Fibroblast of gingiva (primary cell): ENCODE data around the gene ABHD16B.

Experiments
- DNase-seq: peaks from one replicate; pipeline ENCODE4 v3.0.0-alpha.2; 2011; ENCODE audit warnings: low read depth

The ABHD16B gene

DNA sequence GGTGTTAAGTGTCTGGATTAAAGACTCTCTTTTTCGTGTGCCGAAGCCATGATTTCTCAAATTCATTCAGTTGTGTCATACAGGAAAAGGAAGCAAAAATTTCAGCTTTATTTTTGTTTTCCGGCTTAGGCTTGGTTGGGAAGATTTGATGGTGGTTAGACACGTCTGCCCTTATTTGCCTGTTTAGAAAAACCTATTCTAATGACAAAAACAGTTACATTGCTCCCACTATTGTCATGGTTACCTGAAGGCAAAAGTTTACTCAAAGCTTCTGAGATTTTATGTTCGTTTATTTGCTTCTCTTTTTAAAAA is 34.6 kb downstream of the ABHD16B start:
- no peak for DNase-seq

DNA sequence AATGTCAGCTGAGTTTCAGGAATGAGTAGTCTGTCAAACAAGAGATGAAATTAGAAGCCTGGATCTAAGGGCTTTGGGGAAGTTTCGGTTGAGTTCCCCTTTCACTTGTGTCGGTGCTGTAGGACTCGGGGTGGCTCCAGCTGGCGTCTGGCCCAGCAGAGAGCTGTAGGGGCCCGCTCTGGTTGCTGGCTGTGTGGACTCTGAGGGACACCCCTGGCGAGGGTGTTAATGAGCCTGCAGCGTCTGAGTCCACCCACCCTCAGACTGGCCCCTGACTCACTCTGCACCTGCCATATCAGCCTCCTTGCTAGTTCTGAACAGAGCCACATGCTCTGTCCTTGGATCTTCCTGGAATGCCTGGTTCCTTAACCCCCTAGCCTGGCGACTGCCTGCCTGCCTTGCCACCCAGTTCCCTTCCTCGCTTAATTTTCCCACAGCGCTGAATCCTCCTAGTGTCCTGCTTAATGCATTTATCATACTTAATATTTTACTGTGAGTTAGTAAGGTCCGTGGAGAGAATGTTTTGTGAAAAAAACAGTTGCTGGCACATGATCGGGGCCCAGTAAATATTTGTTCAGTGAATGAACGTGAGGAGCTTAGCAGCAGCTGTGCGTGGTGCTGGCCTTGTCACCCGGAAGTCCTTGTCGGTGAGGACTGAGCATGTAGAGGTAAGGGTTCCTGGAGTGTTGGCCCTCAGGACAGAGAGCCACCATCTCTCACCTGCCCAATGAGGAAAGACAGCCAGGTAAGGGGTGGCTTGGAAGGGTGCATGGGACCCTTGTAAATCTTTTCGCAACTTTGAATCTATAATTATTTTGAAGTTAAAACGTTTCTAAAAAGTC is 35.2 kb downstream of the ABHD16B start:
- no peak for DNase-seq

DNA sequence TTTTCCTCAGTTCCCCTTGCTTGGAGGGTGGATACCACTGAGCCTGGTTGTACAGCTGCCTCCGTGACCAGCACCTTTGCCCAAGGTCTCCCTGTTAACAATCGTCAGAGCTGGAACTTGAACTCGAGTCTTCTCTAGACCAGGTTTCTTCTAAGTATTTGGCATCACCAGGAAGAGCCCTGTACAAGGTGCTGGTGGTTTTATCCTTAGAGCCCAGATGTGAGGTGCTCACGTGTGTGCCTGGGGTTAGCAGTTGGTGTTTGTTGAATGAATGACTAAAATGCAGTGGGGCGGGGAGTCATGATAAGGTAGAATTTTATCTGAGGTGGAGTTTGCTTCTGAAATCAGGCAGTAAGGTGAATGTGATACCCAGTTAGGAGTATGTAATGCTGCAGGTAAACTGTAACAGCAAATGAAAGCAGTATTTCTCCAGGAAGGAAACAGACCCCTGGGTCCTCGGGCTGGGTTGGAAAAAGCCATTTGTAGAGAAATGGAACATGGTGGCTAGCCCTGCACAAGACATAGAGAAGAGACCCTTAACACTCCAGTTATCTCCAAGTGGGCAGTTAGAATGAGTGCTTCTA is 36.8 kb downstream of the ABHD16B start:
- no peak for DNase-seq

DNA sequence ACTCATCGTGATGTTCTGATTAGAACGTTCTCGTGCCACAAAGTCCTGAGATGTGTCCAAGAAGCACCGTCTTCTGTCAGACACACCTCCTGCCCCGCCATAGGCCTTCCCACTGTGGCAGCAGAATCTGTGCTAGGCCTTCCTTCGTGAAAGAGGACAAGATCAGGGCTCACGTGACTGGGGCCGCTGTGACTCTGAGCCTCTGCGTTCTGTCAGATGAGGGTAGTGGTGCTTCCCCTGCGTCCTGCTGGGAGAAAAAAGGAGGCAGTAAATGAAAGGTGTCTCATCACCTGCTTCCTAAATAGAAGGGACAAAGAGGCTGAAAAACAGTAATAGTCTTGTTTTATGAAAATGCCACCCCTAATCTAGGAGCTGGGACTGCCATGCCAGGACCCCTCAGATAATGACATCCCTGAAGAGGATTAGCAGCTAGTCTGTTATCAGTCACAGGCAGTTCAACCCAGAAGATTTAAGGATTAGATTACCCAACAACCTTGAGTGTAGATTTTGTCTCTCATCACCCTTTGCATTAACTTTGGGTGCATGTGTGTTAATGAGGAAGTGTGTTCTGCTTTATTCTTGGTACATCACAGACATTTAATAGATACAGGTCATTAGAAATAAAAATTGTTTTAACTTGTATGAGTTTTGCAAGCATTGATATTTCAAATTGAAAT is 37.7 kb downstream of the ABHD16B start:
- DNase-seq, result no peak

DNA sequence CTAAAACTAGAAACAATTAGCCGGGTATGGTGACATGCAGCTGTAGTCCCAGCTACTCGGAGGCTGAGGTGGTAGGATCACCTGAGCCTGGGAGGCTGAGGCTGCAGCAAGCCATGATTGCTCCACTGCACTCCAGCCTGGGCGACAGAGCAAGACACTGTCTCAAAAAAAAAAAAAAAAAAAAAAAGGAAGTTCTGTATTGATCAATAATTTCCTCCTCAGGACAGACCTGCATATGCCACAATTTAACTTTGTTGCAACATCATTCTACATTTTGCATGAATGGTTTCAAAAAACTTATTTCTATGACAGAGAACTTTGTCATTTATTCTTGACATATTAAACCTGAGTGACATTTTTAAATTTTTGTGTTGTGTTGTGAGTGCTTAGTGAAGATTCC is 39.1 kb downstream of the ABHD16B start:
- DNase-seq, result no peak

DNA sequence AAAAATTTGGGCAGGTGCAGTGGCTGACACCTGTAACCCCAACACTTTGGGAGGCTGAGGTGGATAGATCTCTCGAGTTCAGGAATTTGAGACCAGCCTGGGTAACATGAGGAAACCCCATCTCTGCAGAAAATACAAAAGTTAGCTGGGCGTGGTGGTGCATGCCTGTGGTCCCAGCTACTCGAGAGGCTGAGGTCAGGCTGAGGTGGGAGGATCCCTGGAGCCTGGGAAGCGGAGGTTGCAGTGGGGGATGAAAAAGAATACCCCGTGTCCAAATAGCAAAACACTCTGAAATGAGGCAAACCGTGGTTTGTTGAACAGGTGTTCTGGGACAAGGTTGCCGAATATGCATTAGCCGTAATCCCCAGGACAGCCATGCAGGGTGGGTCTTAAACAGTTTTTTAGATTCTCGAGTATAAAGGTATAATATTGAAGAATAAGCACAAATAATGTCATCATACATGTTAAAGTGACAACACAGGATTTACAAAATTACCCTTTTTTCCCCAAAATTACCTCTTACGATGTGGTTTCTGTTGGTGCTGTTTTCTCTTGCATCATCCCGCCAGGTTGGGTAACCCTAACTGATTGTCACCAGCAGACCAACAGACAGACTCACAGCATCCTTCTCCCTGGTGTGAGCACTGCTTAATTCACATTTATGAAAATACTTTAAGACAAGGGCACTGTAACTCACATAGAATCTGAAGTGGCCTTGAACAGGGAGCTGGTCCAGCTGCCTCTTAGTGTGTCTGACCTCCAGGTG is 42.7 kb downstream of the ABHD16B start:
- no peak for DNase-seq

DNA sequence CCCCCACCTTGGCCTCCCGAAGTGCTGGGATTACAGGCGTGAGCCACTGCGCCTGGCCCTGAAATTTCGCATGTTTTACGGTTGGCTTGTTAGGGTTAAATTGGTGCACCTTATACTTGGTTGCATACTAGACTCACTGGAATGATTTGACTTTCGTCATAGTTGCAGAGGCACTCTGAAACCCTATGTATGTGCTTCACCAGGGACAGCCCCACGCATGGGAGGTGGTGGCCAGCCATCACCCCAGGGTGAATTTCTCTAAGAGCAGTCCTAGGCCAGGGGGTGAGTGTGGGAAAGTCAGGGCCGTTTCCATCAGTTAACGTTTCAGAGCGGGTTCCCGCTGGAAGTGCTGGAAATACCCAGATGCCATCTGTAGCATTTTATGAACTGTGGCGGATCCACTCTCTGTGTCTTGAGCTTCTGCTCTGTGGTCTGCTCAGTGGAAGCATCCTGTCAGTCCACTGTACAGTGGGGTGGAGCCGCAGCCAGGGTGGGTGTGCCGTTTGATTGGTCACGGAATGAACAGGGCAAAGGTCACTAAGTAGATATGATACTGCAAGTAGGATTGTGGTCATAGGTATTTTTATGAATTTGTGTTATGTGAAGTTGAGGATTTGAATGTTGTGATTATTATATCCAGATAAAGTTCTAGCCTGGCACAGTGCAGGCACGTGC is 46.8 kb downstream of the ABHD16B start:
- no peak for DNase-seq

DNA sequence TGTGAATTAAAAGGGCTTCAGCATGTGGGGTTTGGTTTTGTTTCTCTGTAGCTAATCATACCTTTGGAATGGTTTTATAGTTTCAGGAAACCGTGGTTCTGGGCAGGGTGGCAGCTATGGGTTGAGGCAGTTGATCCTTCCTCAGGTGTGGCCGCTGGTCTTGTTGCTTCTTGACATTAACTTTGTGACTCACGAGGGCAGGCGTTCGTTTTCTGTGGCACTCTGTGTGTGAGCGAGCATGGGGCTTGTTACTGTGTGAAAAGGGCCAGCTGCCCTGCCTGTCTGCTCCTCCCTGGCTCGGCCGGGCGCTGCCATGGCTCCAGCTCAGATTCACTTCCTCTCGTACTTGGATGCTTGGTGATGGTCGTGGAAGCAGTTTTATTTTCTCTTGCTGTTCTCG is 49.9 kb downstream of the ABHD16B start:
- DNase-seq, result peak; percentile 21
